ENCODE data around the gene GDA.

GRCh38 chr9:72145733-72146505, 3.3 kb upstream of the GDA start:
- TF ChIP-seq EZH2 (IDR thresholded peaks at IDR 0.05; ENCODE audit: insufficient read depth, poor library complexity, severe bottlenecking): no peak
- no peak for TF ChIP-seq EZH2phosphoT487 (IDR thresholded peaks at IDR 0.05; ENCODE audit: insufficient read depth, low read depth)

All from GM23248 (cell line).